Amygdala (tissue), 56 donors: ENCODE measurements around the gene MSL3.

ENCODE experiments used
- DNase-seq, 56 donors: peaks; one replicate each; lab custom pipeline; 2025; lab: John Stamatoyannopoulos, UW

MSL3 gene, protein sequence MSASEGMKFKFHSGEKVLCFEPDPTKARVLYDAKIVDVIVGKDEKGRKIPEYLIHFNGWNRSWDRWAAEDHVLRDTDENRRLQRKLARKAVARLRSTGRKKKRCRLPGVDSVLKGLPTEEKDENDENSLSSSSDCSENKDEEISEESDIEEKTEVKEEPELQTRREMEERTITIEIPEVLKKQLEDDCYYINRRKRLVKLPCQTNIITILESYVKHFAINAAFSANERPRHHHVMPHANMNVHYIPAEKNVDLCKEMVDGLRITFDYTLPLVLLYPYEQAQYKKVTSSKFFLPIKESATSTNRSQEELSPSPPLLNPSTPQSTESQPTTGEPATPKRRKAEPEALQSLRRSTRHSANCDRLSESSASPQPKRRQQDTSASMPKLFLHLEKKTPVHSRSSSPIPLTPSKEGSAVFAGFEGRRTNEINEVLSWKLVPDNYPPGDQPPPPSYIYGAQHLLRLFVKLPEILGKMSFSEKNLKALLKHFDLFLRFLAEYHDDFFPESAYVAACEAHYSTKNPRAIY

DNA sequence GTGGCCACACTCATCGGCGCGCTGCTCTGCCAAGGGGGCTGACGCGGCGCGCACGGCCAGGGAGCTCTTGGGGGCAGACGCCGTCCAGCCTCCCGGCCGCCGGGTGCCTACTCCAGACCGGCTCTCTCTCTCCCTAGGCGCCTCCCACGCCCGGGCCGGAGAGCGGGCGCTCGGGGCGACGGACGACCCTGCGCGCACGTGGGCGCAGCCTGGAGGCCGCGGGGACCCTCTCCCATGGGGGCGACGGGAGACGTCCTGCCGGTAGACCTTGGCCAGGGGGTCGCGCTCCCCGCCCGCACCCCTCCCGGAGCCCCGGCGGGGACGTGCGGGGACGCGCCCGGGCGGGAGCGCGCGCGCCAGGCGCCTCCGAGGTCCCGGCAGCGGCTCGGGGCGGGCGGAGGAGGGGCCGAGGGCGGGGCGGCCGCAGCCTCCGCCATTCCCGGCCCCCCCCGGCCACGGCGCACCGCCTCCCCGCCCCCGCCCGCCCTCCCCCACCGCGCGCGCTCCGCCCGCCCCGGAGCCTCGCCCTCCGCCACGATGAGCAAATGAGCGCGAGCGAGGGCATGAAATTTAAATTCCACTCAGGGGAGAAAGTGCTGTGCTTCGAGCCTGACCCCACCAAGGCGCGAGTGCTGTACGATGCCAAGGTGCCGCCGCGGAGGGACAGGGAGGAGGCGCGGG is at the start of gene MSL3:
MSL3 (plus strand) TSS at position 519 of the 681 bp plus-strand sequence; CDS start at position 546, 27 bp downstream.
- peak in 42 of 56 donors; percentile 7 to 81 (median 42) for DNase-seq

DNA sequence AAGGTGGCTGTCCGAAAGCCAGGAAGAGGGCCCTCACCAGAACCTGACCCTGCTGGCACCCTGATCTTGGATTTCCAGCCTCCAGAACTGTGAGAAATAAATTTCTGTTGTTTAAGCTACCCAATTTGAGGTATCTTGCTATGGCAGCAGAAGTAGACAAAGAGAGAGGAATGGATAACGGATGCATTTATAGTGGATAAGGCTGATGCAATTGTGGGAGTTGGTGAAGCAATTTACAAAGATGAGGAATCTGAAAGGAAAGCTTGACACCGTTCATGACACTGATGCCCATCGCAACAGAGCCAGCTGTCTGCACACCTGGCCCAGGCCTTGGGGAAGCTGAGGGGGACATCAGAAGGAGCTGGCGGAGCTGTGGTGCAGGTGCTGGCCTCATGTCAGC is 35.7 kb upstream of the MSL3 start:
- no peak for DNase-seq

DNA sequence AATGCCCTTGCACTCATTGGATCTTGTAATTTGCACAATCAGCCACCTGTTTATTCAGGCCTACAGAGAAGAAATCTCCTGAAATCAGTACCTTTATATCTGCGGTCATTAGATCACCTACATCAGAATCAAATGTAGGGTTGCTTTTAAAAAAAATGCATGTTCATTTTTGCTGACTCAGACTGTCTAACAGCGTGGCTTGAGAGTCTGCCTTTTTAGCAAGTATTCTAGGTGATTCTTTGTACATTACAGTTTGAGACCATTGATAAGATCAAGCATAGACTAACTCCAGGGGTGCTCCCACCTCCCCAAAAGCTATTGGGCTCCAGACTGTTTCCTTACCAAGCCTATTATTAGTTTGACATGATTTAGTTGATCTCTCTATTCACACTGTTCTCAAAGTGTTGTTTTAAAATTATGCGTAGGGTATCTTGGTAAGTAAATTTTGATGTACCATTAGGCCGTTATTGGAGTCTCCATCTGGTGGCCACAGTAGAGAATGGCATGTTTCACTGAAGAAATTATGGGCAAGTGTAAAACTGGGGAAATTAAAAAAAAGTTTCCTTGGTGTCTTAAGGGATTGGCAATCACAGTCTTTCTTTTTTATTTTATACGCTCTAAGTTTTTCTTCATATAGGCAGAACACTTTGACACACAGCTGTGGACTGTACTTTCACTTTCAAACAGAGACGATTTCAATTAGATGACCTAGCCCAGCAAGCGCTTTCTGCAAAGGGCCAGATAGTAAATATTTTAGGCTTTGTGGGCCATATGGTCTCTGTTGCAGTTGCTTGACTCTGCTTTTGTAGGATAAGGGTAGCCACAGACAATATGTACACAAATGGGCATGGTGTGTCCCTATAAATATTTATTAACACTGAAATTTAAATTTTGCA is 33.7 kb upstream of the MSL3 start:
- DNase-seq, result peak in 3 of 56 donors; percentile 0 to 2 (median 0)

DNA sequence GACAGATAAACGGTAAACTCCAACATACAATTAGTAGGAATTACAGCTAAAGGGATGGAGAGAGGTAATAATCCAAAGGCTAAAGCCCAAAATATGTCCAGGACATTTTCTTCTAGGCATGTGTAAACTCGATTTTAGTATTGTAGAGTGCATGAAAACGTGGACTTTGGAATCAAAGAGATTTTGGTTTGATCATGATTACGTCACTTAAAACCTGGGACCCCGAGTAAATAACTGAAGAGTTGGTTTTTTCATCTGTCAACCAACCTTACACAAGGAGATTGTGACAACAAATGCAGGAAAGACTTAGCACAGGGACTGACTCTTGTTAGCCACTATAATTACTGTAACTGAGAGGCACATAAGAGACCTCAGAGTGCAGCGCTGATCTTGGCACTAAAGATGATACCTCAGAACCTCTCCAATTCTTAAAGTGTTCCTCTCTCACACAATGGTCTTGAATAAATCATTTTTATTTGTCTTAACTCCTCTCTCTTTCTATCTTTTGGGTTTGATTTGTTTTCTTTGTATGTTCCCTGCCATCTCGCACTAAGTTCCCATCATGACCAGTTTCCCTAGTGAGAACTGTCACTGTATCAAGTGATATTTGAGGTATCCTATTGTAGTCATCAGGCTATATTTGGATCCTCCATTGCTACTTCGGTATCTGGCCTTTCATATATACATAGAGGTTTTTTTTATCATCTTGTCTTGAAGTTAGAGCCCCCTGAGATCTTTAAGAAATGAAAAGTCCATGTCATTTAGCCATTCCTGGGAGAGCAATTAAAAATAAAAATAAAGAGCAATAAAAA is 32.2 kb upstream of the MSL3 start:
- DNase-seq, result no peak

DNA sequence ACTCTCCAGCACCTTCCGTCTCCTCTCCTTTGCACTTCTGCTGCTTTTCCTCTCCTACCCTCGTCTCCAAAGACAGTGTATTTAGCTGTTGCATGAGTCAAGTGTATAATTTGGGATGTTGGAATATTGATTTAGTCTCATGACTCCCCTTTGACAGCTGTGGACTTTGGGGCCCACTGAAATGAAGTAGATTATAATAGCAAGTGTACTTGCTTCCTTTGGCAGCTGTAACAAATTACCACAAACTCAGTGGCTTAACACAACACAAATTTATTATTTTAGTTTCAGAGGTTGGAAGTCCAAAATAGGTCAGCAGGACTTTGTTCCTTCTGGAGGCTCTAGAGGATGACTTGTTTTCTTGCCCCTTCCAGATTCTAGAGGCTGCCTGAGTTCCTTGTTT is 29.5 kb upstream of the MSL3 start:
- no peak for DNase-seq

DNA sequence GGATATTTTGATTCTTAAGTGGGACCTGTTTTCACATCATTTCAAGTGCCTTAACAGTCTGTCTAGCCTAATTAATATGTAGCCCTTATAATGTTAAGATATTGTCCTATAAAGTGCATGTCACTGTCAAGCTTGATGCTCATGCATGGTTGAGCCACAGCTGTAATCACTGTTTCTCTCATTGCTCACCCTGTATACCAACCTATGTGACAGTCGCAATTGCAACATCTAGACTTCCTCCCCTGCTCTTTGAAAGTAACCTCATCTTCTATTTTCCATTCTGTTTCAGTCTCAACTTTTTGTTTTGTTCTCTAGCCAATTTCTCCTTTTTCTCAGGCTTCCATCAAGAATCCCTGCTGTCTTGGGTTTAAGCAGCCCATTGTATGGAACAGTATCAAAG is 24.4 kb upstream of the MSL3 start:
- no peak for DNase-seq

DNA sequence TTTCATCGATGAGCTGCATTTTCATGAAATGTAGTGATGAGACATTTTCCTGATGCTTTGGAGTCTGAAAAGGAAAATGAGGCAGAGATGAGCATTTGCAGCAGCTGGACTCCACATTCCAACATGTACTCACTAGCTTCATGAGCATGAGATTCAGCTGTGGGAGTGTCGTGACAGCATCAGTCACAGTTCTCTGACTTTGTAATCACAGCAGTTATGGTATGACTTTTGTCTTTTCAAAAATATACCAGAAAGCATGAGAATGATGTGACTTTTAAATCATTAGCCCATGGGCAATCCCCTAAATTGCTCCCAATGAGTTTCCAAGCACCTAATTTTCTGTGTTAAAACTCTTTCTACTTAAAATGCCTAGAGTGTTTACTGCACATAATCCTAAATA is 18.3 kb upstream of the MSL3 start:
- DNase-seq, result no peak

DNA sequence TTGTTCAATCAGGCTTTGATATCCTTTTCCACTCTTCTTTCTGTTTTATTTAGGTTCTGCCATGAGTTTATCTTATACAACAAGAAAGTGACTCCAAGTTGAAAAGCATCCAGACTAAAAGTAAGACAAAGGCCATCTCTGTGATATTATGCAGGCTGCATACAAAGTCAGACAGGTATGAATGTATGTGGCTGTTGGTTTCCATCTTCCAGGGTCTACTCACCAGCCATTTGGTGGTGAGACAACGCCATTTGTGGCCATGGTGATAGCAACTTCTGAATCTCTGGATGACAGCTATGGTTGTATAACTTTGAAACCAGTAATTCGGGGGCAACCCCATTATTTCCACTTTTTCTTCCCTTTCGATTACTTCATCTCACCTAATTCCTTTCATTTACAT is 17.2 kb upstream of the MSL3 start:
- no peak for DNase-seq

DNA sequence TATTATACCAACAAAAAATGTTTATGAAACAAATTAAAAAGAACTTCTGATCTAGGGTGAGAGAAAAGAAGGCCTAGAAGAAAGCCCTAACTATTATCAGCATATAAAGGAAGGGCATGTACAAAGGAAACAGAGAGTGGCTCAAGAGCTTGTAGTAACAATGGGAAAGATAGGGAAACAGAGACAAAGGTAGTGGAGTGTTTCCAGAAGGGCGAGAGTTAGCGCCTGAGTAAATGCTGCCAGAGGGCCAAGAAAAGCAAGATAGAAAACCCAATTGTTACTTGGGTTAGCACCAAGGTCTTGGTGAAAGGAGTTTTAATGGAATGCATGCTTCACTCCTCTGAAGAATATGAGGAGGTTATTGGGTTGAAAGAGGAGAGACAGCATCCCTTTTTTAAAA is 16.5 kb upstream of the MSL3 start:
- no peak for DNase-seq

DNA sequence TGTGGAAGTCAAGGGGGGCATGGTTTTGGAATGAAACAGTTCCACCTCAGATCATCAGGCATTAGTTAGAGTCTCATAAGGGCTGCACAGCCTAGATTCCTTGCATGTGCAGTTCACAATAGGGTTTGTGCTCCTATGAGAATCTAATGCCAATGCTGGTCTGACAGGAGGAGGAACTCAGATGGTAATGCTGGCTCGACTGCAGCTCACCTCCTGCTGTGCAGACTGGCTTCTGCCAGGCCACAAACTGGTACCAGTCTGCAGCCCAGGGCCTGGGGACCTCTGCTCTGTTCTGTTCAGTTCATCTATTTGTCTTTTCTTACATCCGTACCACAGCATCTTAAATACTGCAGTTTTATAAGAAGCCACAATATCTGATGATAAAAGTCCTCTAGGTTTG is 12.2 kb upstream of the MSL3 start:
- no peak for DNase-seq

DNA sequence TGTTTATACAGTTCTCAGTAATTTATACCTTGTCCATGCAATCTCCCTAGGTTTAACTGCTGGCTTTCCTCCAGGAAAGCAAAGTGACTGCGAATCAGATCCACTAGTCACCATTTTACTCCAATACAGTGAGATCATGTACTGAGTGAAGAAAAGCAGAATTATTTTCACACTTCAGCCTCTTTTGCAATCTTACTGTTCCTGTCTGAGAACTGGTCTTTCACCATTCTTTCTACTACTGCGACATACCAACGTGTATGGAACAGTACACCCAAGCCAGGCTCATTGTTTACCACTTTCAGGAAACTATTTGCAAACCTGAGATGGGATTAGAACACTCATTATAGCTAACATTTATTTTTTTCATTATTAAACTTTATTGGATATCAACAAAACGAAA is 8.0 kb upstream of the MSL3 start:
- DNase-seq, result no peak

DNA sequence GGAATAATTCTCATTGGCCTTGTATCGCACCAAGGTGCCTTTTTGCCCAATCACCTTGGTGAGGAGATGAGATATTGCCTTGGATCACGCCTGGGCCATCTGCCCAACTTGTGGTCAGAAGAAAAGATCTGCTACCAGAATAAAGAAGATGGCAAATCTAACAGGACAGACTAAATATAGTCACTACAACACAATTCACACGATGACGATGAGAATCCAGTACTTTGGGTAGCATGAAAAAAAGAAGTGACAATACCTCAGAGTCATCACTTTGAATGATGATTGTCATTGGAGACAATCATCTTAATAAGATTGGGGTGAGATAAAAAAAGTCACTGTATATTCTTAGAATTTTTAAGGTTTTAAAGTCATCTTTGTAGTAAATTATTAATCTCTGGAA is 7.3 kb upstream of the MSL3 start:
- no peak for DNase-seq

DNA sequence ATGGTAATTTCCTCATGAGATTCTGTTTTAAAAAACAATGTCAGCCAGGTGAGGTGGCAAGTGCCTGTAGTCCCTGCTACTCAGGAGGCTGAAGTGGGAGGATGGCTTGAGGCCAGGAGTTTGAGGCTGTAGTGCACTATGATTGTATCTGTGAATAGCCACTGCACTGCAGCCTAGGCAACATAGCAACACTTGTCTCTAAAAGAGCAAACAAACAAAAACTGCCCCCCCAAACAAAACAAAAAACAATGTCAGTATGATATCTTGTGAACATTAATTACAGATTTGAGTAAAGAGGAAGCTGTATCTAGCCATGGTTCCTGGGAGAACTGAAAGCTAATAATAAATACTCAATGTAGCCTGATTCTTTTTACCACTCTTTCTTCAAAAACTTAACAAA is 6.8 kb upstream of the MSL3 start:
- no peak for DNase-seq

DNA sequence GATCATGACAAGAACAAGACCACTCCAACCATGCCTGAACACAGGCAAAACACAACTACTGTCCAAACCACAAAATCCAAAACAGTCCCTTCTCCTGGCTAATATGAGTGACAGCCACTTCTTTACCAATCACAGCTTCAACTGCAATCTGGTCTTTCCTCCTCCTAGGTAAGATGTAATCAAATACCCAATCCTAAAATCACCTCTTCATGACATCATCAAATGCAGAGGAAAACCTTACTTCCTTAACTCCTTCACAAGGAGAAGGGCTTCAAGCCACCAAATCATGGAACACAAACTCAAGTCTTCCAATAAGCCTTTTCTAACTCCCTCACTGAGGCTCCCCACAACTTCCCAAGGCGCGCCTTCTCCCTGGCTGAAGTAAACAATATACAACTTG is 4.4 kb upstream of the MSL3 start:
- DNase-seq, result no peak

DNA sequence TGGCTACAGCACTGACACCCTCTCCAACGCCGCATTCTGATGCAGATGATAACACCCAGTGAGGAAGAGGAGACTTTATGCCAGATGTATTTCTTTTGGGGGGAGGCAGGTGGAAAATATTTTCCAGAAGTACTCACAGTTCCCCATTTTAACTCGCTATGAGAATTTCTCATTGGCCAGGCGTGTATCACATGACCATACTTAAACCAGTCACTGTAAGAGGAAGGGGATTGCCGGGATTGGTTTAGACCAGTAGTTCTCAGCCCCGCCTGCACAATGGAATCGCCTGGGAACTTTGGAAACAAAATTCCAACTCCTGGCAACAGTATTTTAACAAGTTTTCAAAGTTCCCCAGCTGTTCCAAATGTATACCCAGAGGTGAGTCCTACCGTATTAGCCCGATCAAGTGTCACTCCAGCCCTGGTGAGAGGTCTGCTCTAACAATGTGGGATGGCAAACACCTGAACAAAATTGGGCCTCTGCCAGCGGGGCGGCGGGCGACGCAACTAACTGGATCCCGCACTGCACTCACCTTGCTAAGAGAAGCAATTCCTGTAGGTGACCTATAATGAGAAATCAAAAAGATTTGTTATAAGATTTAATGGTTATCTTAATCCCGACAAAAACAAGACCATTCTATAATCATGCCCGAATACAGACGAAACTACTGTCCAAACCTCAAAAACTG is 2.9 kb upstream of the MSL3 start:
- DNase-seq, result no peak

DNA sequence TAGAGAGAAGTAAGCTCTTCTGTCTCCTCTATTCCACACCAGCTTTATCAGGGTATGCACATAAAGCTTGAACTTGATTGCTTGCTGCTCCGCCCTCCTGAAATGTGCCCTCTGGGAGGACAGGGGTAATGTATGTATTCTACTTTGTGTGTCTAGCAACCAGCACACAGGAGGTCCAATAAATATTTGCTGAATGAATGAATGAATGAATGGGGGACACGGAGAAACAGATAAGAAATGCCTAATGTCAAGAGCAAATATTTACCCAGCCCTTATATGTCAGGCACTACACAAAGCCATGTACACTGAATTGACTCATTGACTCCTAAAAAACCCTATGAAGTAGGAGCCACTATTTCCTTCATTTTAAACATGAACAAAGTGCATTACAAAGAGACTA is 2.3 kb upstream of the MSL3 start:
- DNase-seq, result no peak

DNA sequence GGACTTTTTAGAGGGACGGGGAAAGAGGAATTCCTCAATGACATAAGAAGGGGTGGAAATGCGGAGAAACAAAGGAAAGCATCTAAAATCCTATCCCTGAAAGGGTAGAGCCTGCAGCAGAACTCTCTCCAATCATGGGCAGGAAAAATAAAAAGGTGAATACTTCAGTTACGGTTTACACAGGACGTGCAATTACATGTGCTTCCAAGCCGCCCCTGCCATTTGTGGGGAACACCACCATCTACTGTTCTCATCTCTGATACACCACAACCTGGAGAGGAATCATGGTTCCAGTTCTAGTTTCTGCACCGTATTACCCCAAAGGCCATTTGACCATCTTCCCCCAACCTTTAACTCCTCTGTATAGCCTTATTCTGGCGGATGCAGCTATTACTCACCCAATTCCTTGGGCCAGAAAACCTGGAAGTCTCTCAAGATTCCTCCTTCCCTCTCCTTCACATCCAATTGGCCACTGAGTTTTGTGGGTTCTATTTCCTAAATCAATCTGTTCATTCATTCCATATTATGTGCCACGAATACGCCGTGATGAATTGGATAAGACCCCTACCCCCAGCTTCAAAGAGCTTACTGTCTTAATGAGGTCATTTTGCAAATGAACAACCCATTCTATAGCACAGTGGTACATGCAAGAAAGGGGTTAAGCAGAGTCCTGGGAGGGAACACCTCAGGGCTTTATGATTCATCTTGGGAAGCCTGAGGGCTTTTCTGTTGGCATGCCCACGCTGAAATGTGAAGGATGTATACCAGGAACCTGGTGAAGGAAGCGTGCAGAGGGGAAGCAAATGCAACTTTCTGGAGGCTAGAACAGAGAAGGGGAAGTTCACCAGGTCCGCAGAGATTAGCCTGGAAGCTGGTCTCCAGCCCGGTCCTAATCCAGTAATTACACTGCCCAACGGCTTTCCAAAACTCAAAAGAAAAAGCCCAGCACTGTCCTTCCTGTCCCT is 1.4 kb upstream of the MSL3 start:
- DNase-seq, result peak in 1 of 56 donors; percentile 24

DNA sequence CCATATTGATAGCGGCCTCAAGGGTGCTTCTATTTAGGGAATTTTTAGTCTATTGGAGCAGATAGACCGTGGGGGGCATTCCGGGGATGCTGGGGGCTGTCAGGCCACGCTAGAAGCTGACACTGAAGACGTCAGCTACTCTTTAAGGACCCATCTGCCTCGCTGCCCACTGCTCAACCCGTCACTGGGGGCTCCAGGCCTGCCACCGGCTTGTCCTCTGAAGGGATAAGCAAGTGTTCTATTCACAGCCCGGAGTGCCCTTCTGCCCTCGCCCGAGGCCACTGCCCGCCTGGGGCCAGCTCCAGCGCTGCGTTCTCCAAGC is 679 bp upstream of the MSL3 start:
- DNase-seq, result peak in 8 of 56 donors; percentile 13 to 69 (median 18)
